RPMI8226 (cell line): ENCODE data around the gene TRAK1.

ENCODE experiments used
- DNase-seq: peaks from one replicate; pipeline ENCODE4 v3.0.0-alpha.2; 2015

Gene TRAK1

DNA sequence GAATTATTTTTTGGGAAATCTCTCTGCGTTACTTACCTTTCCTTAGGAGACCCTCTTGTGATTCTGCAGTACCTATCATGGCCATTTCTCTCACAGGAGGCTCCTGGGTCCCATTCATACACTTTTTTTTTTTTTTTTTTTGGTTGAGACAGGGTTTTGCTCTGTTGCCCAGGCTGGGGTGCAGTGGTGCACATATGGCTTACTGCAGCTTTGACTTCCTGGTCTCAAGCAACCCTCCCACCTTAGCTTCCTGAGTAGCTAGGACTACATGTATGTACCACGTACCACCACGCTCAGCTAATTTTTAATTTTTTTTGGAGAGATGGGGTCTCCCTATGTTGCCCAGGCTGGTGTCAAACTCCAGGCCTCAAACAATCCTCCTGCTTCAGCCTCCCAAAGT is 36.1 kb downstream of the TRAK1 start:
- DNase-seq: no peak

DNA sequence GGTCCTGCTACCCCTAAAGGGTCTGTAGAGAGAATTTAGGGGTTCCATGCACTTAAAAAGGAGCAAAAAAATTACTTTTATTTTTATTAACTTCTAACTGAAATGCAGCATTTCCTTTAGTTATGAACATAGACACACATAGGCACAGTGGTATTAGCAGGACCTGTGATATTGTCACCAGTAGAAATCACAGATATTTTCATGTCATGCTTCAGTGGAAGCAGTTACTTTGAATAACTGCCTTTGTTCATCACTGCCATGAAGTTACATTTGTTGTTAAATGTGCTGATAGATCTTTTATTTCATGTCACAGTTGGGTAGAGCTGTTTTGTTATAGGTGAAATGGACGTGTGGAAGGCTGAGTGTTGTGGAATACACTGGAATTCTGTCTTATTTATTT is 37.4 kb downstream of the TRAK1 start:
- DNase-seq: no peak

DNA sequence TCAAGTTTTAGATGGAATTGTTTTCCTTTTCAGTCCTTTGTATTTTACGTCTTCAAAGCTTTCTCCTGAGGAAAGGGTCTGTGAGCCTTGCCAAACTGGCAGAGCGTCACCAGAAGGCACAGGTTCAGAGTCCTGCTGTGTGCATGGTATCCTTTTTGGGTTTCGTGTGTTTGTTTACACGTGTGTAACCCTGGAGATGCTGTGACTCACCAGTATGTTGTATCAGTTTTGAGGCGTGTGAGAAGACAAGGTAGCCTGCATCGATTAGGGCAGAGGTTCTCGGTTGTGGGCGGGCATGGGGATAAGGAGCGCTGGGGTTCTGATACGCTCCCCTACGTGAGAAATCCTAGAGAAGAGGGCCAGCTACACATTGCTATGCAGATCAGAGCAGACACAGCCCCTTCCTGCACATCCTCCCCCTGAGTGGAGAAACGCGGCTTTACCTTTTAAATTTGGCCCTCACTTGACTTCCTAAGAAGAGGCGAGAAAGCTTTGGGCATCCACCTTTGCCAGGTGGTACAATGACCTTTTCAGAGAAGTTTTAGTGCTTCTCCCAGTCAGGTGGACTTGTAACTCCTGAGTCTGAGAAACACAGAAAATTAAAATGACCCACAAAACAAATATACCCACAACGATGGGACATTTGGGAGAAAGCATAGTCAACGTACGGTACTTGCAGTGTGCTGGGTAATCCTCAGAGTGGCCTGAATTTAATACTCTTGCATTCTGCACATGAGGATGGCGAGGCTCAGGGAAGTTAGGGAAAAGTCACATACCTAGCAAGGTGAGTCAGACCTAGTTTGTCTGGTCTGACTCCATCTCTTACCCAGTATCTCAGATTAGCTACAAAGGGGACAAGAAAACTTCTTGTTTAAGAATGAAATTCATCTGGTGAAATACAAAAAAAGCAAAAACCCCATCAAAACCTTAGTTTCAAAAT is 38.1 kb downstream of the TRAK1 start:
- no peak for DNase-seq

- no peak for DNase-seq
Measured at GRCh38 chr3:42130007-42130328, 38.8 kb downstream of the TRAK1 start.

- no peak for DNase-seq
Measured at GRCh38 chr3:42130329-42131070, 39.3 kb downstream of the TRAK1 start.

DNA sequence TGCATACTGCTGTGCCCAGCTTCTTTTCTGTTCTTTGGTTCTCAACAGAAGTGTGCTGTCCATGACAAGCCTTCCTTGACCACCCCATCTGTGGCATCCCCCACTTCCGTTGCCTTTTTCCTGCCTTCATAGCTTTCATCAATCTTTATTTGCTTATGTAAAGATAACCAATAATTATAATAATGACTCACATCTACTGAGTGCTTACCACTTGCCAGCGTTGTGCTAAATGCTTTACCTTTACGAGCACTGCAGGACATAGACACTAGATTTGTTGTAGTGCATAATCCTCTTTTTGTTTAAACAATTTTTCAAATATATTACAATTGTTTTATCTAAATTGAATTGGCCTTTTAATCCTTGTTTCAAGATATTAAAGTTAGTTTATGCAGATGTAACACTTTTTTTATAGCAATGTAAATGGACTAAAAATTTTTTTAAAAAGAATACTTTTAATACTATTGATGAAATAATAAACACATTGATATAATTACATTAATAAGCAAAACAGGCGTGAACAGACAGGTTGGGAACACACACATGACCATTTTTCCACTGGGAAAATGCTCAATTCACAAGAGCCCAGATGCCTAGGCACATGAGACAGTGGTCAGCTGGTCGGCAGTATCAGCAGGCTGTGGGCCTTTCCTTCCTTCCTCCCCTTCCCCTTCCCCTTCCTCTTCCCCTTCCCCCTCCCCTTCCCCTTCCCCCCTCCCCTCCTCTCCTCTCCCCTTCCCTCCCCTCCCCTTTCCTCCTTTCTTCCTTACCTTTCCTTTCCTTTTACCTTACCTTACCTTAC is 42.5 kb downstream of the TRAK1 start:
- no peak for DNase-seq

DNA sequence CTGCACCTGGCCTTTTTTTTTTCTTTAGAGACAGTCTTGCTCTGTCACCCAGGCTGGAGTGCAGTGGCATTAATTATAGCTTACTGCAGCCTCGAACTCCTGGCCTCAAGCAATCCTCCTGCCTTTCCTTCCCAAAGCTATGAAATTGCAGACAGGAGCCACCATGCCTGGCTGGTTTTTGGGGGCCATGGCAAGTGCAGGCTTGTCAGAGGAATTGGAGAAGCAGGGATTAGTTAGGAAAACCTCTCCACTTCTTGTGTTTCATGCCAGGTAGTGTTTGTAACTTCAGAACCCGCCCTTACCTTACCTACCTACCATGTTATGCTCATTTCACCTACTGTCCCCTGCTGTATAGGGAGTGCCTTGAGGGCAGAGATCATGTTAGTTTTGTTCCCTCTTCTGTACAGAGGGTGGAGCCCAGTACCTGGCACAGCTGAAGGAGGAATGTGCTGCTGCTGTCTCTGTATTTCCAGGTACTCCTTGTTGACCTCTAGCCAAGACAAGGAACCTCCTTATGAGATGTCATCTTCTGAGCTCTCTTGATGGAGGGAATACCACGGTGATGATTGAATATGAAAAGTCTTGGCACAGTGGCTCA is 43.8 kb downstream of the TRAK1 start:
- DNase-seq: no peak

DNA sequence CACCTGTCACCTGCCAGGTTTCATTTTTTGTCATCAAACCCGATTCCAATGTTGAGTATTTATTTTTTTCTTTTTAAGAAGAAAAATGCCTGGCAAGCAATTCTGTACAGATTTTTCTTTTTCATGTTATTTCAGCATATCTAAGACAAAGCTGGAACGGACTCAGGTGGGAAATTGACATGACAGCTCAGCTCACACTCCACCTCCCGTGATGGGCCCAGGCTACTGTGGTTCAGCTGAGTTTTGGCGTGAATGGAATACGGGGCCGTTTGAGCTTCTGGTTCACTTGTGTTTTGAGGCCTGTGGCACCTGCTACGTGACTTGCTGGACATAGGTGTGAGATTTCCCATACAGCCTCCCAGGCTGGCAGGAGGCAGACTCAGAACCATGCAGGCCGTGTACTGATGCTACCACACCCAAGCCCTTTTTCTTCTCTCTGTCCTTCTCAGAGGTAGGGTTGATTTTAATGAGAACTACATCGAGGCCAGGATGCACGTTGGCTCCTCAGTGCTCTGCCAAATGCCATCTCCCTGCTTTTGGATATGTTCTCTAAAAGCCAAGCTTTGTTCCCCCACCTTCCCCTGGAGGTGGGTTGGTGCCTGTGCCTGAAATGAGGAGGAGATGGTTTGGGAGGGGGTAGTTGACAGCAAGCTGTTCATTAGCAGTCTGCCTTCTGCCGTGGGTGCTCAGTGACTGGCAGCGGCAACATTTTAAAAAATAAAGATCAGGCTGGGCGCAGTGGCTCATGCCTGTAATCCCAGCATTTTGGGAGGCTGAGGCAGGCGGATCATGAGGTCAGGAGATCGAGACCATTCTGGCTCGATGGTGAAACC is 48.7 kb downstream of the TRAK1 start:
- no peak for DNase-seq

GRCh38 chr3:42140665-42141203 is 49.6 kb downstream of the TRAK1 start:
- no peak for DNase-seq

GRCh38 chr3:42143440-42143839 is 52.3 kb downstream of the TRAK1 start:
- no peak for DNase-seq

- DNase-seq: no peak
Measured at GRCh38 chr3:42144209-42144608, 53.1 kb downstream of the TRAK1 start.

DNA sequence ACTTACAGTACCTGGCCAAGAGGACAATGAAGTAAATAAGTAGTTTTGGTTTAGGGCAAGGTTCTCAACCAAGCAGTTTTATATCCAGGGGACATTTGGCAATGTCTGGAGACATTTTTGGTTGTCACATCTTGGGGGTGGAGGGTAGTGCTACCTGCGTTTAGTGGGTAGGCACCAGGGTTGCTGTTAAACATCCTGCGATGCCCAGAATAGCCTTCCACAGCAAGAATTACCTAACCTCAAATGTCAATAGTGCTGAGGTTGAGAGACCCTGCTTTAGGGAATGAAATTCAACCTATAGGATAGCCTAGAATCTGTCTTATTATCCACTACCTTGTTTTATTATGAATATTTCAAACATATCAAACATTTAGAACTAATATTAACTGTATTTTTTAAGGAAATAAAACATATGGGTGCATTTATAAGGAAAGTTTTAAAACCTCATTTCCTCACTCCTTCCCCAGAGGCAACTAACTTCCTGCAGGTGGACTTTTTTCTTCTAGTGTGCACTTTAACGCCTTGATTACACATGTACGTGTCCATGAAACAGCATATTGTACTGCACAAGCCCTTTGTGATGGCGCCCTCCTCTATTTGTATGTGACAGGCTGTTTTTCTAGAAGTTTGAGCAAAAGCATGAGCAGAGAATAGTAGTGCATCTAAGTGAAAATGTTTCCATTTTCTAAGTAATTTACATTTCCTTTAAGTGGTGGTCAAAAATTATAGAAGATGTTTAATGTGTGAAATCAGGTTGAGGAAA is 57.1 kb downstream of the TRAK1 start:
- no peak for DNase-seq

DNA sequence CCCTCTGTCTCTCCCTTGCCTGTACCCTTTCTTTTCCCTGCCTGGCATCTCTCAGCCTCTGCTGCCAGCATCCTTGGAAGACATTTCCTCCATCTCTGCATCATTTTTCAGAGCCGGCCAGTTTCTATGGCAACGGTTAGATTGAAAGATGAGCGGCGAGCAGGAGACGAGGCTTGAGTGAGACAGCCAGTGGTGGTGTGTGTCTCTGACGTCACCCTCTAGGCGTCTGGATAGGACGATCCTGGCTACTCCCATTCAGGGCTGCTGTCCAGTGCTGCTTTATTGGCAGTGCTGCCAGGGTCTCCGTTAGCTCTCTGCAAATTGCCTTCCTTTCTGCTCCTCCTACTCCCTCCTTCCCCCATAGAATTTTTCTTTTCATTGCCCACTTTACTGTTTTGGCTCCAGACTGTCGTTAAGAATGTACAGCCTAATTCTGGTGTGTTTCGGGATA is 57.9 kb downstream of the TRAK1 start:
- DNase-seq: no peak

DNA sequence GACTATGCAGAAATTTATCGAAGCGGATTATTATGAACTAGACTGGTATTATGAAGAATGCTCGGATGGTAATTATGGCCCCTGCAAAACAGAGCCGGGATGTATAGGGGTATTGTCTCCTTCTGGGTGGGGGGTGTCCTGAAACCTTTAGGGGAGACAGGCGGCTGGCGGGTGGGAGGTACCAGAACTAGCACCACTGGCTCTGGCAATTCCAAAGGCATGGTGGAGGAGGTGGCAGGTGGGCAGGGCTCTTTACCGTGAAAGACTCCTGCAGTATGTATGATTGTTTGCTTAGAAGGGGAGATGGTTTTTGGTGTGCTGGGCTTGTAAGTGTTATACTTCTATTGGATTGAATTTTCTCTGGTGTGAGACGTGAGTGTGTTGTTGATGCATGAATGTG is 58.4 kb downstream of the TRAK1 start:
- DNase-seq: no peak

- DNase-seq: no peak
Measured at GRCh38 chr3:42149975-42150374, 58.8 kb downstream of the TRAK1 start.

- no peak for DNase-seq
Measured at GRCh38 chr3:42151596-42152168, 60.5 kb downstream of the TRAK1 start.

- no peak for DNase-seq
Measured at GRCh38 chr3:42152193-42152592, 61.0 kb downstream of the TRAK1 start.

GRCh38 chr3:42153039-42153438 is 61.9 kb downstream of the TRAK1 start:
- no peak for DNase-seq

DNA sequence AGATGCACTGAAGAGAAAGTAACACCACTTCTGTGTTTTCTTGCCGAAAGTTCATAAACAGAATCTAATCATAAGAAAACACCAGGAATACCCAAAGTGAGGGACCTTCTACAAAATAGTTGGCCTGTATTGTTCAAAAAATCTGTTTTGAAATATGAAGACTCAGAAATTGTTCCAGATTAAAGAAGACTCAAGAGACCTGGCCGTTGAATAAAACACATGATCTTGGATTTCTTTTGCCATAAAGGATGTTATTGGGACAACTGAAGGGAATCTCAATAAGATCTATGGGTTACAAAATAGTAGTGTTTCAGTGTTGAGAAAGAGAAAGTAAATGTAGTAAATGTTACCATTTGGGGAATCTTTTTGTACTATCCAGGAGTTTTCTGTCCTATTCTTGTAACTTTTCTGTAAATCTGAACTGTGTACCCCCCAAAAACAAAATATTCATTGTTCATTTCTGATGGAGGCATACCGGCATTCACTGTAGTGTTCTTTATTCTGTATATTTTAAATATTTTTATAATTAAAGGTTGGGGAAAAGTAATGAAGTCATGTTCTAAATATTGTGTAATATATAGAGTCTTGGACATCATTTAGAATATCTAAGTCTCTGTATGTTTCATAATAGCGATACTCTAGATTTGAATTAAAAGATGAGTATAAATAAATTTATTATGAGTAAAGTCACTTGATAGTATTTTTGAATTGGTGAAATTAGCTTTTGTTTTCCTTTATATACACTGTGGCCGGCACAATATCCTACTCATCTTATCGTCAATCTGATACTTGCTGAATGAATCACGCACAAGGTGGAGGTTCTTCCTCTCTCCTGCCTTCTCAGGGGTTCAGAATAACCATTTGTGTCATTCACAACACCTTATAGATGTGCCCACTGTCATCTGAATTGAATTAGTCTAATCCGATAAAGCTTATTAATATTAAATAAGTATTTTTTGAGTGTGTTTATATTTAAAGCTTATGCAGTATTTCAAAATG is 66.7 kb downstream of the TRAK1 start:
- no peak for DNase-seq
